OCI-LY7 (cell line): ENCODE measurements around the gene CHN2.

Experiments
- CTCF ChIP-seq: fragments of 200-600 bp; sonication (generic); conservative IDR thresholded peaks from 2 replicates; pipeline ENCODE4 v1.5.1; 2014; ENCODE audit warnings: mild to moderate bottlenecking, antibody characterized with exemption, low read length, moderate library complexity, mixed read lengths
- EZH2phosphoT487 ChIP-seq: fragments of 200-600 bp; sonication (generic); IDR thresholded peaks from 2 replicates; pipeline ENCODE4 v1.6.1; 2018; ENCODE audit warnings: low read depth, borderline replicate concordance, mild to moderate bottlenecking, mixed run types, antibody characterized with exemption, low read length, moderate library complexity, mixed read lengths

- TF ChIP-seq EZH2phosphoT487 (no peak), CTCF (no peak)
These were observed 21.1 kb upstream of the CHN2 start for GRCh38 chr7:29173458-29173857.
